SK-N-SH (cell line): Measurements from ENCODE around the gene GTF2F2. TPM values are rescaled to one million over a fixed set of nuclear protein-coding genes. Genes with fewer than 3 reads are reported as not detected.

Experiments used
- CTCF ChIA-PET: fragments of 300-600, 350-600 bp; formaldehyde crosslinking; extraction: SDS; loops from one replicate; lab custom pipeline; 2021; lab: Yijun Ruan, JAX
- POLR2A ChIA-PET: fragments of 350-600 bp; sonication (Branson Sonifier 250); formaldehyde crosslinking; extraction: SDS; loops from one replicate; lab custom pipeline; 2020; ENCODE audit warnings: antibody characterized with exemption, inconsistent platforms; lab: Yijun Ruan, JAX
- DNase-seq: peaks from one replicate; pipeline ENCODE4 v3.0.0; 2012
- H2AFZ ChIP-seq: fragments of 200-600 bp; sonication (generic); 2 replicates; pipeline ENCODE4 v1.8.1; 2016; ENCODE audit warnings: antibody characterized with exemption, mild to moderate bottlenecking, low read depth
- H3F3A ChIP-seq: fragments of 200-600 bp; sonication (generic); replicated peaks from 2 replicates; pipeline ENCODE3; 2016; ENCODE audit warnings: antibody characterized with exemption, mild to moderate bottlenecking; ENCODE audit not compliant: insufficient read depth
- H3K27ac ChIP-seq, 2 experiments: fragments of 200-500 bp in 1 of 2; fragments of 200-600 bp in 1 of 2; sonication (Bioruptor generic) in 1 of 2; sonication (generic), shearing (Covaris generic) in 1 of 2; 2 replicates each; pipeline versions ENCODE4 v1.5.1 to v1.6.1; 2014 to 2016; ENCODE audit warnings: low read depth in 2 of 2, inconsistent platforms in 1 of 2, low read length in 1 of 2, mild to moderate bottlenecking in 1 of 2, mixed read lengths in 1 of 2
- H3K27me3 ChIP-seq: fragments of 200-600 bp; sonication (generic), shearing (Covaris generic); 2 replicates; pipeline ENCODE4 v1.6.1; 2016; ENCODE audit warnings: mixed run types; ENCODE audit not compliant: insufficient read depth
- H3K36me3 ChIP-seq, 2 experiments: fragments of 200-500 bp in 1 of 2; fragments of 200-600 bp in 1 of 2; sonication (Bioruptor generic) in 1 of 2; sonication (generic) in 1 of 2; replicated peaks in 1 of 2; 2 replicates each; pipeline versions ENCODE3 to v1.5.1; 2014 to 2016; ENCODE audit warnings: low read length in 1 of 2, mild to moderate bottlenecking in 1 of 2; ENCODE audit not compliant: insufficient read depth in 2 of 2, control insufficient read depth in 1 of 2
- H3K4me1 ChIP-seq, 2 experiments: fragments of 200-500 bp in 1 of 2; fragments of 200-600 bp in 1 of 2; sonication (Bioruptor generic) in 1 of 2; sonication (generic), shearing (Covaris generic) in 1 of 2; 2 replicates each; pipeline versions ENCODE4 v1.5.1 to v1.6.1; 2014 to 2016; ENCODE audit warnings: low read depth in 1 of 2, low read length in 1 of 2, mixed run types in 1 of 2; ENCODE audit not compliant: insufficient read depth in 2 of 2, control insufficient read depth in 1 of 2
- H3K4me2 ChIP-seq: fragments of 200-600 bp; sonication (generic), shearing (Covaris generic); 2 replicates; pipeline ENCODE4 v1.6.1; 2017; ENCODE audit warnings: mixed run types
- H3K4me3 ChIP-seq, 2 experiments: fragments of 200-500 bp in 1 of 2; fragments of 200-600 bp in 1 of 2; sonication (Bioruptor generic) in 1 of 2; sonication (generic), shearing (Covaris generic) in 1 of 2; 2 replicates each; pipeline versions ENCODE4 v1.5.1 to v1.8.1; 2014 to 2016; ENCODE audit warnings: low read depth in 2 of 2, inconsistent platforms in 1 of 2, low read length in 1 of 2, mild to moderate bottlenecking in 1 of 2, mixed read lengths in 1 of 2, moderate library complexity in 1 of 2
- H3K79me2 ChIP-seq: fragments of 200-600 bp; sonication (generic); 2 replicates; pipeline ENCODE4 v1.8.1; 2017; ENCODE audit warnings: mild to moderate bottlenecking; ENCODE audit not compliant: insufficient read depth
- H3K9ac ChIP-seq: fragments of 200-600 bp; sonication (generic); 2 replicates; pipeline ENCODE4 v1.6.1; 2017; ENCODE audit warnings: mixed run types
- H3K9me2 ChIP-seq: fragments of 200-600 bp; sonication (generic); 2 replicates; pipeline ENCODE4 v1.6.1; 2017; ENCODE audit warnings: mixed run types
- H3K9me3 ChIP-seq: fragments of 200-600 bp; sonication (generic); 2 replicates; pipeline ENCODE4 v1.6.1; 2017; ENCODE audit warnings: mixed run types, mild to moderate bottlenecking, moderate library complexity
- H4K20me1 ChIP-seq: fragments of 200-600 bp; sonication (generic); 2 replicates; pipeline ENCODE4 v1.6.1; 2017; ENCODE audit warnings: mild to moderate bottlenecking, mixed run types; ENCODE audit not compliant: insufficient read depth
- CHD2 ChIP-seq: fragments of 150-350 bp; IDR thresholded peaks from 2 replicates; pipeline ENCODE4 v1.6.1; 2018; ENCODE audit warnings: low read length; ENCODE audit not compliant: partially characterized antibody
- ELF1 ChIP-seq: IDR thresholded peaks from 2 replicates; pipeline ENCODE4 v1.4.0; 2012
- EP300 ChIP-seq, 2 experiments: IDR thresholded peaks; 2 replicates each; pipeline versions ENCODE4 v1.4.0 to v1.6.1; 2012; ENCODE audit warnings: borderline replicate concordance in 1 of 2, low read depth in 1 of 2, low read length in 1 of 2
- MEF2A ChIP-seq: IDR thresholded peaks from 2 replicates; pipeline ENCODE4 v1.4.0; 2012; ENCODE audit warnings: low read depth, borderline replicate concordance
- MXI1 ChIP-seq: IDR thresholded peaks from 2 replicates; pipeline ENCODE4 v1.6.1; 2012; ENCODE audit warnings: mild to moderate bottlenecking, low read depth, low read length, improper control_type of control experiment
- NFIC ChIP-seq: IDR thresholded peaks from 2 replicates; pipeline ENCODE4 v1.4.0; 2012; ENCODE audit warnings: borderline replicate concordance
- NRF1 ChIP-seq: IDR thresholded peaks from 2 replicates; pipeline ENCODE4 v1.6.1; 2012; ENCODE audit warnings: low read depth, mild to moderate bottlenecking, low read length
- RCOR1 ChIP-seq: fragments of 150-350 bp; IDR thresholded peaks from 2 replicates; pipeline ENCODE4 v1.6.1; 2017; ENCODE audit warnings: antibody characterized with exemption, low read length
- RFX5 ChIP-seq: IDR thresholded peaks from 2 replicates; pipeline ENCODE4 v1.6.1; 2012; ENCODE audit warnings: mild to moderate bottlenecking, improper control_type of control experiment, low read length
- TAF1 ChIP-seq: IDR thresholded peaks from 2 replicates; pipeline ENCODE4 v1.6.1; 2012; ENCODE audit warnings: low read depth, mild to moderate bottlenecking, low read length, moderate library complexity, borderline replicate concordance
- polyA plus RNA-seq, 3 experiments: library from polyadenylated mRNA; depleted of rRNA; stranded (reverse); fragments of >200 nt; gene quantifications; 2 replicates each; pipeline ENCODE4 v1.2.3, GENCODE V29; 2012
- TF ChIP-seq, protein P1 (sequence below): IDR thresholded peaks from 2 replicates; pipeline ENCODE4 v1.4.0; 2012; ENCODE audit warnings: low read depth
- TF ChIP-seq, protein P2 (sequence below): fragments of 150-350 bp; IDR thresholded peaks from 2 replicates; pipeline ENCODE4 v1.6.1; 2016; ENCODE audit warnings: mild to moderate bottlenecking, low read depth, low read length
- TF ChIP-seq, protein P3 (sequence below): IDR thresholded peaks from 2 replicates; pipeline ENCODE4; 2012

GTF2F2 gene
- polyA plus RNA-seq, 1 of the 3 experiments (the other 2 are of a cell fraction) = 24.2 TPM

DNA sequence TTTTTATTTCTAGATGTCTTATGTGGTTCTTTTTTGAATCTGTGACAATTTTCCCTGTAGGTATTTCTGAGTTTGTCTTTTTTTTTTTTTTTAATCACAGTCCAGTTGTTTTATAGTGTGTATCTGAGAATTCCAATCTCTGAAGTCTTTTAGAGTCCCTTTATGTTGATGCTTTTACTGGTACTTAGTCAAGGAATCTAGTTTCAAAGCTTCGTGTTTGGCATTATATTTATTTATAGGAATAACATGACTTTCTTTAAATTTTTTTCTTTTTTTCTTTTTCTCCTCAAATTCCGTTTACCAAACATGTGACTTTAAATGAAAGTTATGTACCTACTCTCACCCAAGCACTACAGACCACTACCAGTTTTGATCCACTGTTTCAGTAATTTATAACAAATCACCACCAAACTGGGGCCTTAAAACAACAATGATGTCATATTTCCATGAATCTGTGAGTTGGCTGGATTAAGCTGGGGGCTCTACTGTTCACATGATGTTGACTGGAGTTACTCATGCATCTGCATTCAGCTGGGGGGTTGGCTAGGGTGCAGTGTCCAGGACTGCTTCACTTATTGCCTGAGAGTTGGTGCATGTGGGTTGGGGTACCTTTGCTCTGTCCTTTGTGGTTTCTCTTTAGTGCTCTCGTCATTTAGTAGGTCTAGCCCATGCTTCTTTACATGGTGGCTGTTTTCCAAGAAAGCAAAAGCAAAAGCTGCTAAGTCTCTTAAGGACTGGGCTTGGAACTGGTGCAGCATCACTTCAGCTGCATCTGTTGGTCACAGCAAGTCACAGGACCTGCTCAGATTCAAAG is 58.2 kb downstream of the GTF2F2 start (continued):
- TF ChIP-seq TAF1 (no peak), RFX5 (no peak), ELF1 (no peak), NFIC (peak; percentile 26; the same call in 1 of the 2 replicates), MXI1 (no peak), NRF1 (no peak), RCOR1 (no peak), MEF2A (no peak), EP300 (IDR thresholded peaks at IDR 0.05; ENCODE audit: borderline replicate concordance in 1 of 2, low read depth in 1 of 2, low read length in 1 of 2) (peak in 1 of 2 experiments; percentile 19; a peak in 1 of 4 replicates)
- TF ChIP-seq, protein P1, sequence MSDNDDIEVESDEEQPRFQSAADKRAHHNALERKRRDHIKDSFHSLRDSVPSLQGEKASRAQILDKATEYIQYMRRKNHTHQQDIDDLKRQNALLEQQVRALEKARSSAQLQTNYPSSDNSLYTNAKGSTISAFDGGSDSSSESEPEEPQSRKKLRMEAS = no peak
- TF ChIP-seq, protein P2, sequence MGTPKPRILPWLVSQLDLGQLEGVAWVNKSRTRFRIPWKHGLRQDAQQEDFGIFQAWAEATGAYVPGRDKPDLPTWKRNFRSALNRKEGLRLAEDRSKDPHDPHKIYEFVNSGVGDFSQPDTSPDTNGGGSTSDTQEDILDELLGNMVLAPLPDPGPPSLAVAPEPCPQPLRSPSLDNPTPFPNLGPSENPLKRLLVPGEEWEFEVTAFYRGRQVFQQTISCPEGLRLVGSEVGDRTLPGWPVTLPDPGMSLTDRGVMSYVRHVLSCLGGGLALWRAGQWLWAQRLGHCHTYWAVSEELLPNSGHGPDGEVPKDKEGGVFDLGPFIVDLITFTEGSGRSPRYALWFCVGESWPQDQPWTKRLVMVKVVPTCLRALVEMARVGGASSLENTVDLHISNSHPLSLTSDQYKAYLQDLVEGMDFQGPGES = no peak

DNA sequence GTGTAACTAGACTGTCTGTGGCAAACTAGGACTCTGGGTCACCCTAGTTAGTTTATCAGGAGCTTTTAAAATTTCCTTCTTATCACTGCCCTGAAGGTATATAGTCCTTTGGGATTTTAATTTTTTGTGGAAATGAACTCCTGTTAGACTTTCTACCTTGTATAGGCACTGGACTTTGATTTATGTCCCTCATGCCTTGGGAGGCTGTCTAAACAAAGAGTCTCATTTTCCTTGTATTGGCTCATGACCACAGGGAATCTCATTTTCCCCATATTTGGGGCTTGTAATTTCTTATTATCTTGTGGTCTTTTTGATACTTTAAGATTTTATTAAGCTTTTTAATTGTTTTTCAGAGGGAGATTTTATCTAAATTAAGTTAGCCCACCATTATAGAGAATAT is 59.1 kb downstream of the GTF2F2 start:
- Histone ChIP-seq H3K9me3 (no peaks in the 10 kb centered on the region), H3K9ac (no peak overlapping the region), H3K36me3 (peaks cover 2 to 9% of the 10 kb centered on the region in 2 experiments), H3K4me1 (peaks cover 3 to 37% of the 10 kb centered on the region in 2 experiments), H3K27me3 (no peaks in the 10 kb centered on the region), H3K4me2 (peak overlapping the region; percentile 45), H3F3A (peaks cover 3% of the 10 kb centered on the region), H3K9me2 (no peaks in the 10 kb centered on the region), H3K79me2 (peaks cover 57% of the 10 kb centered on the region), H4K20me1 (no peaks in the 10 kb centered on the region), H3K4me3 (no peak overlapping the region), H2AFZ (no peak overlapping the region), H3K27ac (peak overlapping the region in 1 of 2 experiments; percentile 69; a peak in 2 of 4 replicates)
- POLR2A ChIA-PET = no interaction called here
- DNase-seq = no peak
- CTCF ChIA-PET = interaction anchor here (1.4 kb wide), 1 partner anchor 131 kb away, joined by 3 read pairs; no protein-coding TSS in a partner anchor
- TF ChIP-seq, protein P3, sequence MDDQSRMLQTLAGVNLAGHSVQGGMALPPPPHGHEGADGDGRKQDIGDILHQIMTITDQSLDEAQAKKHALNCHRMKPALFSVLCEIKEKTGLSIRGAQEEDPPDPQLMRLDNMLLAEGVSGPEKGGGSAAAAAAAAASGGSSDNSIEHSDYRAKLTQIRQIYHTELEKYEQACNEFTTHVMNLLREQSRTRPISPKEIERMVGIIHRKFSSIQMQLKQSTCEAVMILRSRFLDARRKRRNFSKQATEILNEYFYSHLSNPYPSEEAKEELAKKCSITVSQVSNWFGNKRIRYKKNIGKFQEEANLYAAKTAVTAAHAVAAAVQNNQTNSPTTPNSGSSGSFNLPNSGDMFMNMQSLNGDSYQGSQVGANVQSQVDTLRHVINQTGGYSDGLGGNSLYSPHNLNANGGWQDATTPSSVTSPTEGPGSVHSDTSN = peak; percentile 48; the same call in 1 of the 2 replicates
- no peak for TF ChIP-seq CHD2
